Uterus (tissue), 4 donors: ENCODE data around the gene CENPU. TPM values are rescaled to one million over a fixed set of nuclear protein-coding genes. Genes with fewer than 3 reads are reported as not detected.
A peak's percentile ranks its signal among the peaks of the same experiment; 100 is the strongest.

Source experiments
- DNase-seq, 2 donors: peaks; one replicate each; pipeline ENCODE4 v3.0.0-alpha.2; 2019 to 2020
- H3K27ac ChIP-seq, 2 donors: fragments of 200-600 bp; sonication (generic); 1 replicate in 1 of 2; 2 replicates in 1 of 2; pipeline ENCODE4 v1.5.1; 2016 to 2018
- H3K27me3 ChIP-seq, 2 donors: fragments of 200-600 bp; sonication (generic); one replicate each; pipeline ENCODE4 v1.5.1; 2018 to 2019; ENCODE audit warnings: control low read depth in 1 of 2
- H3K36me3 ChIP-seq, 2 donors: fragments of 200-600 bp; sonication (generic); one replicate each; pipeline ENCODE4 v1.5.1; 2019; ENCODE audit warnings: control low read depth in 1 of 2
- H3K4me1 ChIP-seq, 2 donors: fragments of 200-600 bp; sonication (generic); one replicate each; pipeline ENCODE4 v1.5.1; 2018 to 2019; ENCODE audit warnings: control low read depth in 1 of 2
- H3K4me3 ChIP-seq, 2 donors: fragments of 200-600 bp; sonication (generic); 1 replicate in 1 of 2; 2 replicates in 1 of 2; pipeline ENCODE4 v1.5.1; 2018 to 2019; ENCODE audit warnings: mild to moderate bottlenecking in 1 of 2
- H3K9me3 ChIP-seq, 2 donors: fragments of 200-600 bp; sonication (generic); one replicate each; pipeline ENCODE4 v1.5.1; 2019; ENCODE audit warnings: control low read depth in 1 of 2
- CTCF ChIP-seq, 4 experiments: fragments of 200-600 bp in 2 of 4; fragments of 450-650 bp in 2 of 4; sonication (generic) in 2 of 4; IDR thresholded peaks; one replicate each; pipeline ENCODE4 v1.5.1; 2016 to 2019; ENCODE audit warnings: antibody characterized with exemption in 4 of 4, mild to moderate bottlenecking in 2 of 4, moderate library complexity in 1 of 4
- POLR2A ChIP-seq, 2 donors: fragments of 450-650 bp; IDR thresholded peaks; one replicate each; pipeline ENCODE4 v1.6.1; 2016; ENCODE audit warnings: antibody characterized with exemption in 2 of 2, mild to moderate bottlenecking in 1 of 2, moderate library complexity in 1 of 2
- intact Hi-C: fragments of 100-400 bp; cut with DNase I; formaldehyde crosslinking; loops from one replicate; pipeline ENCODE4 v1.15.1; 2023; ENCODE audit warnings: low total_unique reads
- total RNA-seq, 4 donors: library from RNA; depleted of rRNA in 3 of 4; stranded (reverse); fragments of >200 nt in 3 of 4; gene quantifications; one replicate each; pipeline versions ENCODE4 v1.1.0 to v1.2.4, GENCODE V29; 2014 to 2023
- donor health status: DM: yes; HTN: yes; CAD: no.

CENPU gene
- total RNA-seq, 4 donors from 2014 or later = 1.9 to 30.5 TPM; not detected in 2

- DNase-seq = no peak
- no peak overlapping the region for H3K27ac ChIP-seq
- no peak overlapping the region for H3K4me3 ChIP-seq
- no peak for TF ChIP-seq POLR2A (IDR thresholded peaks at IDR 0.05)
- TF ChIP-seq CTCF (IDR thresholded peaks at IDR 0.05) = no peak
- no peaks in the 10 kb centered on the region for H3K9me3 ChIP-seq
- no peaks in the 10 kb centered on the region for H3K27me3 ChIP-seq
- intact Hi-C loops = loop anchor here (5.0 kb wide), 1 partner anchor 76 kb away; the partner anchor contains the start of gene ACSL1
- H3K36me3 ChIP-seq = no peaks in the 10 kb centered on the region
- no peaks in the 10 kb centered on the region for H3K4me1 ChIP-seq
These were observed 17.7 kb upstream of the CENPU start for GRCh38 chr4:184751585-184751956.

DNA sequence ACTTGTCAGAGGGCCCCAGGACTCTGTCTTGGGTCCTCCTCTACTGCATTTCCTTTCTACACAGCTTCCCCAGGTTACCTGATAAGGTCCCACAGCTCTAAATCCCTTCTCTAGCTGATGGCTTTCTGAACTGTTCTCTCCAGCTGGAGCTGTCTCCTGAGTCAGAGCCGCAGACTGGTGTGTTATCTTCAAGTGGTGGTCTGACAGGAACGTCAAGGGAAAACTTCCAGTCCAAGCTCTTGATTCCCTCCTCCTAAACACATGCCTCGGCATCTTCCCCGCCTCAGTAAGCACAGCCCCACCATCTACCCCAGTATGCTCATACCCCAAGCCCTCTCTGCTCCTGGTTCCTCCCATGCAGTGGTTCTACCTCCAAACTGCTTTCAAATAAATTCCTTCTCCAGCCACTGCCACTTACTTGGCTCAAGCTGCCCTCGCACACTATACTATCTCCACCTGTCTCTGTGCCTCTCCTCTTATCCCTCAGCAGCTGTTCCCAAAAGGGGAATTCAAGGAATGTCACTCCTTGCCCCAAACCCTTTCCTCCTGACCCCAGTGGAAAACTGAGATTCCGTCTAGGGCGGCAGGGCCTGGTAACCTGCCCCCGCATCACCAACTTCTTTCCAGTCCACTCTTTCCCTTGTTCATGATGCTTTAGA, 17.2 kb upstream of the CENPU start:
- H3K27me3 ChIP-seq = no peaks in the 10 kb centered on the region
- H3K36me3 ChIP-seq = no peaks in the 10 kb centered on the region
- TF ChIP-seq POLR2A (IDR thresholded peaks at IDR 0.05) = no peak
- no peak for TF ChIP-seq CTCF (IDR thresholded peaks at IDR 0.05)
- no peak overlapping the region for H3K27ac ChIP-seq
- no peaks in the 10 kb centered on the region for H3K4me1 ChIP-seq
- H3K4me3 ChIP-seq = no peak overlapping the region
- no peak for DNase-seq
- intact Hi-C loops = loop anchor here (5.0 kb wide), 1 partner anchor 76 kb away; the partner anchor contains the start of gene ACSL1
- H3K9me3 ChIP-seq = no peaks in the 10 kb centered on the region

GRCh38 chr4:184748251-184748652, 14.4 kb upstream of the CENPU start:
- no peak for TF ChIP-seq POLR2A (IDR thresholded peaks at IDR 0.05)
- no peak for TF ChIP-seq CTCF (IDR thresholded peaks at IDR 0.05)

GRCh38 chr4:184747034-184747830, 13.3 kb upstream of the CENPU start:
- Histone ChIP-seq H3K27ac (peak overlapping the region; percentile 83 to 85), H3K36me3 (no peaks in the 10 kb centered on the region), H3K27me3 (no peaks in the 10 kb centered on the region), H3K4me3 (no peak overlapping the region), H3K9me3 (no peaks in the 10 kb centered on the region), H3K4me1 (no peaks in the 10 kb centered on the region)
- TF ChIP-seq POLR2A (IDR thresholded peaks at IDR 0.05) (no peak), CTCF (IDR thresholded peaks at IDR 0.05) (no peak)
- peak in 1 of 2 donors; percentile 37 for DNase-seq
- intact Hi-C loops = no loop called here

More at GRCh38 chr4:184748251-184748652, 14.4 kb upstream of the CENPU start:
- Histone ChIP-seq H3K4me1 (no peaks in the 10 kb centered on the region), H3K4me3 (no peak overlapping the region), H3K27me3 (no peaks in the 10 kb centered on the region), H3K9me3 (no peaks in the 10 kb centered on the region), H3K27ac (no peak overlapping the region), H3K36me3 (no peaks in the 10 kb centered on the region)
- intact Hi-C loops = no loop called here
- no peak for DNase-seq
